ENCODE data around the gene HCAR3. TPM values are rescaled to one million over a fixed set of nuclear protein-coding genes. Genes with fewer than 3 reads are reported as not detected.
"Not testable (repeated sequence)": the region's sequence is repeated elsewhere in the genome, so short reads cannot be mapped to it uniquely, and the experiment has no call there.

The HCAR3 gene
- total and polyA plus RNA-seq, 2 of the 13 experiments (the other 11 are each of a cell fraction or from before 2014, with no cell fraction given) = 0.11 to 12.8 TPM

DNA sequence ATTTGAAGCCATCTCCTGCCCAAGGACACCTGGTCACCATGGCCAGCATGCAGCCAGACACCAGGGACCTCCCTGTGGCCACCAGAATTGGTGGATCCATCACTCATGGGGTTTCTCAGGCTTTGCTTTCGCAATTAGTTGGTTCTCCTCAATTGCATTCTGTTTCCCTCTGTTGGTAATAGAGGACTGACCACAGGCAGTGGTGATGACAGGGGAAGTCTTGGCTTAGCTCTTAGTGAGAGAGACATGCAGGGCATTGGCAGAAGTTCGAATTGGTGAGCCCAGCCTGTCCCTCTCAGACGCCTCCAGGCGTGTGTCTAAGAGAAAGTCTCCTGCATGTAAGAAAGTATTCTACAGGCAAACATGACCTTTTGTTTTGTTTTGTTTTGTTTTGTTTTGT, 34.8 kb downstream of the HCAR3 start (continued):
- TF ChIP-seq HNF4G (IDR thresholded peaks at IDR 0.05; ENCODE audit: borderline replicate concordance, low read depth, low read length) = no peak
- TF ChIP-seq HNF4G (CRISPR knock-in tag; IDR thresholded peaks at IDR 0.05; ENCODE audit: borderline replicate concordance, low read depth) = no peak
- no peak for TF ChIP-seq ZFP37 (CRISPR knock-in tag; IDR thresholded peaks at IDR 0.05; ENCODE audit: borderline replicate concordance)

DNA sequence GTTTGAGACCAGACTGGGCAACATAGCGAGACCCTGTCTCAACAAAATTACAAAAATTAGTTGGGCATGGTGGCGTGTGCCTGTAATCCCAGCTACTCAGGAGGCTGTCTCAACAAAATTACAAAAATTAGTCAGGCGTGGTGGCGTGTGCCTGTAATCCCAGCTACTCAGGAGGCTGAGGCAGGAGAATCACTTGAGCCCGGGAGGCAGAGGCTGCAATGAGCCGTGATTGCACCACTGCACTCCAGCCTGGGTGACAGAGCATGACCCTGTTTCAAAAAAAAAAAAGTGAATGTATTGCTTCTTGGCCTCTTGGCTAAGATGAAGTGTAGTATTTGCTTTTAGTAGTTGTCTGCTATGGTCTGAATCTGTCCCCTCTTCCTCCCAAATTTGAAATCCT, 35.6 kb downstream of the HCAR3 start:
- TF ChIP-seq ZNF510 (CRISPR knock-in tag; IDR thresholded peaks at IDR 0.05; ENCODE audit: low read depth) (0 out of 2 replicates have a peak, but pooled peaks have one; percentile 28), ZNF121 (CRISPR knock-in tag; IDR thresholded peaks at IDR 0.05) (peak; percentile 84)
- TF ChIP-seq, protein P1, sequence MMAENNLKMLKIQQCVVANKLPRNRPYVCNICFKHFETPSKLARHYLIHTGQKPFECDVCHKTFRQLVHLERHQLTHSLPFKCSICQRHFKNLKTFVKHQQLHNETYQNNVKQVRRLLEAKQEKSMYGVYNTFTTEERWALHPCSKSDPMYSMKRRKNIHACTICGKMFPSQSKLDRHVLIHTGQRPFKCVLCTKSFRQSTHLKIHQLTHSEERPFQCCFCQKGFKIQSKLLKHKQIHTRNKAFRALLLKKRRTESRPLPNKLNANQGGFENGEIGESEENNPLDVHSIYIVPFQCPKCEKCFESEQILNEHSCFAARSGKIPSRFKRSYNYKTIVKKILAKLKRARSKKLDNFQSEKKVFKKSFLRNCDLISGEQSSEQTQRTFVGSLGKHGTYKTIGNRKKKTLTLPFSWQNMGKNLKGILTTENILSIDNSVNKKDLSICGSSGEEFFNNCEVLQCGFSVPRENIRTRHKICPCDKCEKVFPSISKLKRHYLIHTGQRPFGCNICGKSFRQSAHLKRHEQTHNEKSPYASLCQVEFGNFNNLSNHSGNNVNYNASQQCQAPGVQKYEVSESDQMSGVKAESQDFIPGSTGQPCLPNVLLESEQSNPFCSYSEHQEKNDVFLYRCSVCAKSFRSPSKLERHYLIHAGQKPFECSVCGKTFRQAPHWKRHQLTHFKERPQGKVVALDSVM (CRISPR knock-in tag; IDR thresholded peaks at IDR 0.05) = peak; percentile 95
- TF ChIP-seq, protein P2, sequence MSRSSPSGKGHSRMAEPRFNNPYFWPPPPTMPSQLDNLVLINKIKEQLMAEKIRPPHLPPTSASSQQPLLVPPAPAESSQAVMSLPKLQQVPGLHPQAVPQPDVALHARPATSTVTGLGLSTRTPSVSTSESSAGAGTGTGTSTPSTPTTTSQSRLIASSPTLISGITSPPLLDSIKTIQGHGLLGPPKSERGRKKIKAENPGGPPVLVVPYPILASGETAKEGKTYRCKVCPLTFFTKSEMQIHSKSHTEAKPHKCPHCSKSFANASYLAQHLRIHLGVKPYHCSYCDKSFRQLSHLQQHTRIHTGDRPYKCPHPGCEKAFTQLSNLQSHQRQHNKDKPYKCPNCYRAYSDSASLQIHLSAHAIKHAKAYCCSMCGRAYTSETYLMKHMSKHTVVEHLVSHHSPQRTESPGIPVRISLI (CRISPR knock-in tag; IDR thresholded peaks at IDR 0.05; ENCODE audit: borderline replicate concordance) = peak; percentile 72; the same call in 1 of the 2 replicates
- H3K4me1 ChIP-seq (ENCODE audit: insufficient read depth, low read length) = peaks cover 62% of the 10 kb centered on the region
- 0 out of 6 replicates have a peak overlapping the region, but pooled peaks of 1 of the 3 experiments have one; percentile 25 for H3K4me3 ChIP-seq (replicated peaks in 1 of 3; ENCODE audit: insufficient read depth in 1 of 3, low read depth in 2 of 3, low read length in 3 of 3)
- H3K27me3 ChIP-seq (ENCODE audit: control insufficient read depth in 1 of 2, insufficient read depth in 2 of 2, low read length in 2 of 2); CTCF ChIA-PET (ENCODE audit: low intra/inter-chr PET ratio, low total read pairs); H3K9ac ChIP-seq (ENCODE audit: insufficient read depth, low read depth, low read length); H3K27ac ChIP-seq (ENCODE audit: extremely low read length, insufficient read depth, low read length); ATAC-seq; H2AFZ ChIP-seq (ENCODE audit: low read length); H4K20me1 ChIP-seq (ENCODE audit: insufficient read depth, low read length); DNase-seq (ENCODE audit: low spot score); in situ Hi-C loops (cut with HindIII; ENCODE audit: extremely low pct_ligation_motif_present, low pct_unique_long_range_greater_than_20kb); H3K79me2 ChIP-seq (ENCODE audit: insufficient read depth, low read length); FAIRE-seq; POLR2A ChIA-PET; H3K9me3 ChIP-seq (ENCODE audit: low read length); BruUV-seq (replicated peaks); H3K36me3 ChIP-seq (replicated peaks in 1 of 2; ENCODE audit: control insufficient read depth in 1 of 2, insufficient read depth in 2 of 2, low read length in 2 of 2); intact Hi-C loops (cut with micrococcal nuclease; ENCODE audit: unreplicated experiment): not testable (repeated sequence)
- H3K4me2 ChIP-seq (ENCODE audit: low read depth, low read length) = peak overlapping the region; percentile 55
- WGBS (ENCODE audit: low lambda C conversion rate) = 59% methylated on average over 6 of the region's 6 CpGs

DNA sequence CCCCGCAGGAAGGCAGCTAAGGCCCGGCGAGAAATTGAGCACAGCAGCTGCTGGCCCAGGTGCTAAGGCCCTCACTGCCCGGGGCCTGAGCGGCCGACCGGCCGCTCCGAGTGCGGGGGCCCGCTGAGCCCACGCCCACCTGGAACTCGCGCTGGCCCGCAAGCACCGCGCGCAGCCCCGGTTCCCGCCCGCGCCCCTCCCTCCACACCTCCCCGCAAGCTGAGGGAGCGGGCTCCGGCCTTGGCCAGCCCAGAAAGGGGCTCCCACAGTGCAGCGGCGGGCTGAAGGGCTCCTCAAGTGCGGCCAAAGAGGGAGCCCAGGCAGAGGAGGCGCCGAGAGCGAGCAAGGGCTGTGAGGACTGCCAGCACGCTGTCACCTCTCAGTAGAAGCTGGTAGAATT, 39.8 kb downstream of the HCAR3 start:
- H3K4me2 ChIP-seq (ENCODE audit: low read depth, low read length); H2AFZ ChIP-seq (ENCODE audit: low read length); ATAC-seq; H3K79me2 ChIP-seq (ENCODE audit: insufficient read depth, low read length); H3K27me3 ChIP-seq (ENCODE audit: control insufficient read depth in 1 of 2, insufficient read depth in 2 of 2, low read length in 2 of 2); H4K20me1 ChIP-seq (ENCODE audit: insufficient read depth, low read length); DNase-seq (ENCODE audit: low spot score); BruUV-seq (replicated peaks); H3K9ac ChIP-seq (ENCODE audit: insufficient read depth, low read depth, low read length); CTCF ChIA-PET (ENCODE audit: low intra/inter-chr PET ratio, low total read pairs); in situ Hi-C loops (cut with HindIII; ENCODE audit: extremely low pct_ligation_motif_present, low pct_unique_long_range_greater_than_20kb); H3K36me3 ChIP-seq (replicated peaks in 1 of 2; ENCODE audit: control insufficient read depth in 1 of 2, insufficient read depth in 2 of 2, low read length in 2 of 2); FAIRE-seq; H3K4me3 ChIP-seq (replicated peaks in 1 of 3; ENCODE audit: insufficient read depth in 1 of 3, low read depth in 2 of 3, low read length in 3 of 3); H3K27ac ChIP-seq (ENCODE audit: extremely low read length, insufficient read depth, low read length); POLR2A ChIA-PET; H3K9me3 ChIP-seq (ENCODE audit: low read length): not testable (repeated sequence)
- WGBS (ENCODE audit: low lambda C conversion rate) = 98% methylated on average over 22 of the region's 32 CpGs
- intact Hi-C loops (cut with micrococcal nuclease; ENCODE audit: unreplicated experiment) = loop anchor here (10.0 kb wide), 1 partner anchor 48 kb away; no protein-coding TSS in a partner anchor
- peaks cover 44% of the 10 kb centered on the region for H3K4me1 ChIP-seq (ENCODE audit: insufficient read depth, low read length)
